NCI-H2227 (cell line): ENCODE results near the gene GALNT16.

Source experiments
- DNase-seq: peaks from one replicate; lab custom pipeline; 2025; ENCODE audit not compliant: unreplicated experiment; lab: John Stamatoyannopoulos, UW

Gene GALNT16

DNA sequence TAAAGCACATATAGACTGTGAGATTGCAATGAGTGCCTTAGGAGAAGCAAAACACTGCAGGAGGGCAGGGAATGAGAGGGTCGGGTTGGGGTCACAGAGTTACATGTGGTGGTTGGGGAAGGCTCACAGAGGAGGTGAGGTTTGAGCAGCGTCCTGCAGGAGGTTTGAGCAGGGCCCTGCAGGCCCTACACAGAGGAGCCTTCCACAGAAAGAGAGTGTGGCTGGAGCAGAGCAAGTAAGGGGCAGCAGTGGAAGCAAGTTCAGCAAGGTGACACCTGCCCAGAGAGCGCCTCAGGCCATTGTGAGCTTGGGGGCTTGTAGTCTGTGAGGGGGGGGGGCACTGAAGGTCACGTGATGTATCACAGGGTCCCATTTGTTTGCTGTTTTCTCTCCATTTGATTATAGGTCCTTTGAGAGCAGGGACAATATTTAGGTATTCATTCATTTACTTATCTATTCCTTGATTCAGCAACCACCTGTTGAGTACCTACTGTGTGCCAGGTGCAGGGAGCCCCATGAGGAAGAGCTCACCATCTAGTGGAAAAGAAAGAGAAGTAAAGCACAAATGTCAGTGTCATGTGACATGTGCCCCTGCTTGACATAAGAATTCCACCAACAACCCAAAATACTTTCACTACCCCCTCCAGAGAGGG, 56.6 kb downstream of the GALNT16 start:
- no peak for DNase-seq

DNA sequence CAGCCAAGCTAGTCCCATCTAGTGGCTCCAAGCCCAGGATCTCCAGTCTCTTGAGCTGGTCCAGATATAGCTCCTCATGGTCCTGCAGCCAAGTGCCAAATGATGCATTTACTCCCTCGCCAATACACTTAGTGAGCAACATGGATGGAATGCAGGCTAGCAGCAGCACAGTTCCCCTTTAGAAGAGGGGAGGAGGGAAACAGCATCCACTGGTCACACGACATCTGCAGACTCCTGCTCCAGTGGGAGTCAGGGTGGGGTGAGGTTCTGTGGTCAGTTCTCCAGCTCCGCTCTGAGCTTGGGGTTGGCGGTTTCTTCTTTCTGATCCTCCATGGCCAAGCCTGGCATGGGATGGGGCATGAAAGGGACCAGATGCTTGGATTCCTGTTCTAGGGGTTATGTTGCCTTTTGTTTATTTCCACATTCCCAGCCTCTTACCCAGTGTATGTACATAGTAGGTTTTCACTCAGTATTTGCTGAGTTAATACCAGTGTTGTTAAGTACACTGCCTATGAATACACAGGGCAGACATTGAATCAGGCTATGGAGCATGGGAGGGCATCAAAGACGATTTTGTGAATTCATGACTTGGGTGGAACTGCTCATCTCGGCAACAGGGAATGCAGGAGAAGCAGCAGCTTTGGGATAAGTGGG, 57.3 kb downstream of the GALNT16 start:
- no peak for DNase-seq

DNA sequence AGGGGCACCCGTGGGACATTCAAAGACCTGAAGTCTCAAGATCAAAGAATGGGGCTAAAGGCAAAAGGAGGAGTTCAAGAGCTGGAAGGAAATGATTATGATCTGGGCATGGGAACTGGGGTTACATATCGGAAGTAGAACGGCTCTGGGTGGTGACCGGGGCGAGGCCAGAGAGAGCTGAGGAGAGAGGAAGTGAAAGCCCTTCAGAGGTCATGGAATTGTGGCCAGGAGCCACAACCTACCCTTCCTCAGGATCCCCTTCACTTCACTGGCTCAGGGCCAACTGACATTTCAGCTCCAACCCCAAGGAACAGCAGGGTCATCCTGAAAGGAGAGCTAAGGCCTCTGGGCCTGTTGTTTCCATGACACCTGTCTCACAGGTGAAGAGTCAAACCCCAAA, 57.8 kb downstream of the GALNT16 start:
- no peak for DNase-seq

DNA sequence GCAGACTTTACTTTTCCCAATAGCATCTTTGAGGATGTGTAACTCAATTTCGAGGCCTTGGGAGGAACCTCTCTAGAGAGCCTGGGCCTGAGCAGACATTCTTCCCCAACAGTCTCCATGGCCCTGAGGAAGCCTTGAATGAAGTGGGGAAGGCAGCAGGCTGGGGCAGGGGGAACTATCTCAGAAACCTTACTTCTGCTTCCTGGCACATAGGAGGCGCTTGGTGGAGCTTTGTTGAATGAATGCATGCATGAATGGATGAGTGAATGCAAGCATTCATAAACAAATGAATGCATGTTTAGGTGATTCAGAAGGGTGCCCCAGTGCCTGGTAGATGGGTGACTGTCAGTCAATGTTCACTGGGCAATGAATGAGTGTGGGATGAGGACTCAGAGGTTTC, 58.3 kb downstream of the GALNT16 start:
- DNase-seq = no peak

DNA sequence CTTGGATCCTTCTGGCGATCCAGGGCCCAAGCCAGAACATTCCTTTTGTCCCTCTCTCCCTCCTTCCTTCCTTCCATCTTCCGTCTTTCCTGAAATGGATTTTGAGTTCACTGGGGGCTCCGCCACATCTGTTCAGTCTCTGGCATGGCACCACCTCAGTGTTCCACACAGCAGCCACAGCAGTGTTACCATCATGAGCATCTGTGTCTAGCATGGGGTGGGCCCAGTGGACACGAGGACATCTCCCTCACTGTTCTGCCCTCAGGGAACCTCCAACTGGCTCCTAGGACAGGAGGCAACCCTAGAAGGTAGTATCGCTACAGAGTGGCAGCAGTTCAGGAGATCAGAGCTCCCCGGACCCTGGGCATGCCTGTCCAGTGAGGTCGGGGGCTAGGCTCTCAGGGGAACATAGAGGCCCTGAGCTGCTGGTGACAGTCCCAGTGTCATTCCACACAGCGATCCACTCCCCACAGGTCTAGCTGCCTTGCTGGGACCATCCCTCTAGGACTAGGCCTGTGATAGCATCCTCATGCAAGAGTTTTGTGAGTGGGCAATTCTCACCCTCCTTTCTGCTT, 59.0 kb downstream of the GALNT16 start:
- no peak for DNase-seq

DNA sequence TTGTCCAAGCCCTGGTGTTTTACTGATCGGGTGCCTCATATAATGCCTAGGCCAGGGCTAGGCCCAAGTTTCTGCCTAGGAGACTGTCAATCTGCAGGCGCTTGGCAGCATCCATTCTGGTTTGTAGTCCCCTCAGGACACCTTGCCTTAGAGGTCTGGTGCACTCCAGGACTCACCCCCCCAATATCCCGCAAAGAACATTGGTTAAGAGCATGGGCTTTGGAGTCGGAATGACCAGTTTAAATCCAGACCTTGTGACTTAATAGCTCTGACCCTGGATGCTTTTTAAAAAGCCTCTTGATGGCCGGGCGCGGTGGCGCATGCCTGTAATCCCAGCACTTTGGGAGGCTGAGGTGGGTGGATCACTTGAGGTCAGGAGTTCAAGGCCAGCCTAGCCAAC, 60.0 kb downstream of the GALNT16 start:
- no peak for DNase-seq

DNA sequence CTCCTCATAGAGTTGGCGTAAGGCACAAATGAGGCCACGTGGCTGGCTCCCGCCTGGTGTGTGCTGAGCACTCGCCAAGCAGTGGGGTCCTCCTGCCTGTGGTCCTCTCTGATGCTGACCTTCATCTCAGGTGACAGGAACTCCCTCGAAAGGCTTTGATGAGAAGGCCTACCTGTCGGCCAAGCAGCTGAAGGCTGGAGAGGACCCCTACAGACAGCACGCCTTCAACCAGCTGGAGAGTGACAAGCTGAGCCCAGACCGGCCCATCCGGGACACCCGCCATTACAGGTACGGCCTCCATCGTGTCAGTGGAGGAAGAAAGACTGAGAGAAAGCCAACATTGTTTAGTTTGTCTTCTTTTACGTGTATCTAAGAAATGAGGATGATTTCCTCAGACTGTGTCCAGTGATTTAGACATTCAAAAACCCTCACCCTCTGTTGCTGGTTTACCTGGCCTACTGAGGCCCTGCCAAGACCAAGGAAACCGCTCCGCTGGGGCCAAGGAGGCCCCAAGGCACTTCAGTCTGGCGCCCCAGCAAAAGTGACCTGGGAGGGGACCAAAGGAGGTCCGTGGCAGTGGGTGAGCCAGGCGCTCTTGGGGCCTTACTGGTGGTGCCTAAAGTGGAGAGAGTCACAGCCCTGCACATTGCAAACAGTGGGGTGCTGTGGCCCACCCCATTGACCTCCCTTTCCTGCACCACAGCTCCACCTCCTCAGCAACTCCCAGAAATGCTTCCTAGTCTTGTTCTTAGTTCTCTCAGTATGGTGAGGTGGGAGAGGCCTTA, 60.8 kb downstream of the GALNT16 start:
- DNase-seq = no peak

DNA sequence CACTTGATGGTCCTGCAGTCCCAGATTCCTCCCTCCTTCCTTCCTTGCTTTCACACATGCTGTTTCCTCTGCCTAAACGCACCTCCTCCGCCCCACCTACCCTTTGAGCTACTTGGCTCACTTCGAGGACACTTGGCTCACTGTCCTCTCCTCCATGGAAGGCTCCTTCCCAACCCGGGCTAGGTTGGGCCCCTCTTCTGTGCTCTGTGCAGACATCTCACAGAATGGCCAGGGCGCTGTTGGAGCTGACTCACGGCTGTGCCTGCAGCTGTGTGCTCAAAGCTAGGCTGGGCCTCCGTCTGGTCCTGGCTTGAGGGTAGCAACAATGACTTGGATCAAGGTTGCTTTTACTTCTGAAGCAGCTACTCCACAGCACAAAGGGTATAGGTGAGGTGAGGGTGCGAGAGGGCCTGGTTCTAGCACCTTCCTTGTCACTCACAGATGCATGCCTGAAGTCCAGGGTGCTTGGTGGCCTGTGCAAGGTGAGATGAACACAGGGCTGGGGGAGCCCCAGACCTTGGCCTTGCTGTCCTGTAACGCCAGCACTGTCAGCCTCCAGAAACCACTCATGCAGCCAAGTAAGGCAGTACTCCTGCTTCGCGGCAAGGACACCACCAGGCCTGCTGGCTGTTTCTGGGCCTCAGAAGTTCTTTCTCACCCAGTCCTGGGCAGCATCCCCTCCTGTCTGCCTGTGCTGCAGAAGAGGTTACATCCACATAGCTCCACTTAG, 61.8 kb downstream of the GALNT16 start:
- no peak for DNase-seq

DNA sequence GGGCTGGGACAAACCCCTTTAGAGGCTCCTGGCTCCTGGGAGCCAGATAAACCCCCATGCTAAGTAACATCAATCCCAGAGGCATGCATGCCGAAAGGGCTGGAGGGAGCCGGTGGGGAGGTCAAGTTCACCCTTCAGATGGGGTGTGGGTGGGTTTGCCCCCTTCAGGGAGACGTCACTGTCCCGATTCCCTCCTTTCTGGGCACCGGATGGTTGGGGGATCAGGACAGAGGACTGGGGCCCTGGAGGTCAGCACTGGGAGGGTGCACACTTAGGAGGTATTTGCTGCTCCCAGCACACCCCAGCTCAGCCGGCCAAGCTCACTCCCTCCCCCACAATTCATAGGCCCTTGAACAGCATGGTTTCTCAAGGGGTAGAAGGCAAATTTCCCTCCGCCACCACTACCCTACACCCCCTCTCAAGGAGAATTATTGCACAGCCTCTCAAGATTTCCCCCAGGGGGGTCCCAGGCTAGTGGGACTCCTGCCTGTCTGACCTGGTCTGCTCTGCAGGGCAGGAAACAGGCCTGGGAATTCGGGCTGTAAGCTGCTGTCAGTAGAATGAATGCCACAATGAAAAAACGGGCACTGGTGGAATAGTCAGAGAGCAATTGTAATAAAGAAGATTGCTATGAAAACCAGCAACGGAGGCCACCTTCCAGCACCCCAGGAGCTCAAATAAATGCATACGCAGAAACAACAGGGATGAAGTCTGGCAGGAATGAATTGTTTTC, 63.5 kb downstream of the GALNT16 start:
- DNase-seq = no peak

DNA sequence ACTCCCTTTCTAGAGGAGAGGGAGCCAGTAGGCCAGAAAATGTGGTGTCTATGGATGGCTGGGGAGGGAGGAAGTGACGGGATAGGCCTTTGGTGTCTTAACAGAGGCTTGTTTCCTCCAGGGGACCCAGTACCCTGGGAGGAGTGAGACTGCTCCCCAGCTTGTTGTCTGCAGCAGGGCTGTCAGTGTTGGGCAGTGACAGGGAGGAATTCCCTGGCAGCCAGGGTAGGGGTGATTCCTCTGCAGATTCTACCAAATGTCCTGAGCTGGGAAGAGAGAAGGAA, 64.0 kb downstream of the GALNT16 start:
- DNase-seq = no peak

DNA sequence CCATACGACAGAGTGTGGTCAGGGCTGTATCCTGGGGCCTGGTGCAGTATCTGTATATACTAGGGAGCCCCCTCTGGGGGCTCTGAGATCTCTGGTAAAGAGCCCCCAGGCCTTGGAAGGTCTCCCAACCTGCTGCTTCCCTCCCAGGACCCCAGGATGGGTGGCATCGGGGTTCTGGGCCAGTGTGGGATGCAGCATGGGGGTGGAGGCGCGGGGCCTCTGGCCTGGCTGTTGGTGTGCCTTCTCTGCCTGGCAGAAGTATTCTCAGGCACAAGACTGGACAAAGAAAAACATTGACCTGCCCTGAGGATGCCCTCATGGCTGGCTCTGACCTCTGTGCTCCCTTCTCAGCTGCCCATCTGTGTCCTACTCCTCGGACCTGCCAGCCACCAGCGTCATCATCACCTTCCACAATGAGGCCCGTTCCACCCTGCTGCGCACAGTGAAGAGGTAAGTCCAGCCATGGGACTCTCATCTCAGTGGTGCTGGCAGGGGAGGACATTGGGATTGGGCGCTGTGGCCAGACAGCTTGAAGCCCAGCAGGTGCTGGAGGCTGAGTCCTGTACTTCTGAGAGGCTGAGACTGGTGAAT, 64.5 kb downstream of the GALNT16 start:
- no peak for DNase-seq

DNA sequence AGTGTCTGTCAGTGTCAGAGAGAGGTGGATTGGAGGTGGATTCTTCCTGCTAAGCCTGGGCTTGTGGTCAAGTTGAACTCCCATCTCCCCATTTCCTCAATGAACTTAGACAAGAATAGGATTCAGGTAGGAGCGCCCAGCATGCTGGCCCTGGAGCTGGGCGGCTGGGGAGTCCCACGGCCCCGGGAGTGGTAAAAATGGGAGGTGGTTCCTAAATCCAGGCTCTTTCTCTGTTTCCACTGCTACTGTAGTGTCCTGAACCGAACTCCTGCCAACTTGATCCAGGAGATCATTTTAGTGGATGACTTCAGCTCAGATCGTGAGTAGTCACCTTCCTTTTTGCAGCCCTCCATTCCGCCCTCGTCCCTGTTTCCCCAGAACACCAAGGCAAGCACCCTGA, 65.1 kb downstream of the GALNT16 start:
- no peak for DNase-seq

DNA sequence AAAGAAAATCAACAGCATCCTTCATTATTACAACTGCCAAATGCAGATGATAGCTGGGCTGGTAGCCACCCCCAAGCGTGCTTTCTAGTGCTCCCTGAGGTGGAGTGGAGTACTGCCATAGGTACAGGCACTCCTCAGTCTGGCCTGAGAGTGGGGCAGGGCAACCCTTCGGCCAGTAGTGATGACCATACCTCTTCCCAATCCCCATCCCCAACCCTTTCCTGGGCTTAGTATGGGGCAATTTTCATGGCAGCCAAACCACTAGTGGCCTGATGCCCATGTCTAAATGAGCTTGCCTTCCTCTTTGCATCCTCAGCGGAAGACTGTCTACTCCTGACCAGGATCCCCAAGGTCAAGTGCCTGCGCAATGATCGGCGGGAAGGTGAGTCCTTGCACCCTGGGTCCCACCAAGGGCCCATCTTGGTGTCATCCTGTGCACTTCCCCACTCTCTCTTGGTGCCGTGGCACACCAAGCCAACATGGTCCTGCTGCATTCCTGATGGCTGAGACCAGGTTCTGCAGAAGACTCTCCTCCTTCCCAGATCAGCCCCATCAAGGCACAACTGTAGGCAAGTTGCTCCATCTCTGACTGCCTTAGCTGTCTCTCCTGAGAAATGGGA, 65.8 kb downstream of the GALNT16 start:
- DNase-seq = no peak

DNA sequence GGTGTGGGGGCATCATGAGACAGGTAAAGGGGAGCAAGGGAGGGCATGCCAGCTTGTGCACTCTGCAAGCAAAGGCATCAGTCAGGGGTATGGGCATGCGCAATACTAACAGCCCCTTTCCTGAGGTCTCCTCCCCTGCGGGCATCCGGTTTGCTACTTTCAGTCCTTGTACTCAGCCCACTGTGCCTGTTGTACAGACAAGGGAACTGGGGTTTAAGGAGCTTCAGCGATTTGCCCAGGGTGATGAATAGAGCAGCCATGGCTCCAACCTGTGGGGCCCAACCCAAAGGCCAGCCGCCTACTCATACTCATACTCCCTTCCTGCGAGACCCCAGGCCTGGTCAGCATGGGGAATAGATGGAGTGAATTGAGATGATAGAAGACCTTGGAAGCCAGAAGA, 66.7 kb downstream of the GALNT16 start:
- no peak for DNase-seq

DNA sequence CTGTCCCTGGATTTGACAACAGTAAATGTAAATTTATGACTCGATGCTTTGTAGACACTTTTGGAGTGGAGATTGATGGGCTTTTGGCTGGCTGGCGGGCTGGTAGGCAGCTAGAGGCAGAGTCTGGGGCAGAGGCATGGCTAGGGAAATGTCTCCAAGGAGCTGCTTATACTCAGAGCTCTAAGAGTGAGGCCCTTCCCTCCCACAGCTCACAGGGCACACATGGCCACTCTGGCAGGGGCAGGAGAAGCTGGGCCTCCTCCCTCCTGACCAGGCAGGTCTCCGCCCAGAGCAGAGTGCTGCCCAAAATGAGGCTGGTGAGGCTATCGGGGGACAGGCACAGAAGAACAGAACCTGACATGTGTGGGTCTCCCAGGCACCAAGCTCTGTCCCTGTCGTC, 67.5 kb downstream of the GALNT16 start:
- DNase-seq = no peak

DNA sequence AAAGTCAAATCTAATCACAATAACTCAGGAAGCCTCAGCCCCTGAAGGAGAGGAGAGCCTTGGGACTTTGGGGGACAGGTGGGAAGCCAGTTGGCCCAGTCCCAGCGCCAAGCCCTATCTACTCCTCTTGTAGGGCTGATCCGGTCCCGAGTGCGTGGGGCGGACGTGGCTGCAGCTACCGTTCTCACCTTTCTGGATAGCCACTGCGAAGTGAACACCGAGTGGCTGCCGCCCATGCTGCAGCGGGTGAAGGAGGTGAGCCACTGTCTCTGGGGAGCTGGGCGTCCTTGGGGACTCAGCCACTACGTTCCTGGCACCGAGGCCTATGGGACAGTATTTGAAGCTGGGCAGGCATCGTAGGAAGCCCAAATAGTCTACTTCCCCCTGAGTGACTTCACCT, 68.4 kb downstream of the GALNT16 start:
- no peak for DNase-seq

DNA sequence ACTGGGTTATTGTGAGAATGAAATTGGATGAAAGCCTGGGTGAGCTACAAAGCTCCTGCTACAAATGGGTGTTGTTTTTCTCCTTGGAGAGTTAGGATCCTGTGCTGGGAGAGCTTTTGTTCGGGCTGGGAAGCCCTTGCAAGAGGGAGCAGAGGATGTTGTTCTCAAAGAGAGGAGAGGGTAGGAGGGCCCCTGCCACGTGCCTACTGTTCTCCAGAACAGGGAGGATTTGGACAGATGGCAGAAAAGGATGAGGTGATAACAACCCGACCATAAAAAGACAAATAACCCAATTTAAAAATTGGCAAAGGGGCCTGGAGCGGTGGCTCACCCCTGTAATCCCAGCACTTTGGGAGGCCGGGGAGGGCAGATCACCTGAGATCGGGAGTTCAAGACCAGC, 68.8 kb downstream of the GALNT16 start:
- peak; percentile 36 for DNase-seq

DNA sequence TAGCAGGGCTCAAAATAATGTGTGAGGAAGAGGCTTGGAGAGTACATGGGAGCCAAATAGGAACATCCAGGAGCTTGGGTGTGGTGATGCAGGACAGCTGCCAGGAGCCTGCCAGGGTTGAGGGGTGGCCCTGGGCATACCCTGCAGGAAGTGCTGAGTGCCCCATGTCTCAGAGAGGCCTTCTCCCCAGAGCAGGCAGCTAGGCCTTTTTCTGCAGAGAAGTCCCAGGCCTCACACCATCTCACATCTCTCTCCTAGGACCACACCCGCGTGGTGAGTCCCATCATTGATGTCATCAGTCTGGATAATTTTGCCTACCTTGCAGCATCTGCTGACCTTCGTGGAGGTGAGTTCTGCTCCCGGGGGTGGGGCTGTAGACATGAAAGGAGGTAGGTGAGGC, 71.2 kb downstream of the GALNT16 start:
- no peak for DNase-seq

DNA sequence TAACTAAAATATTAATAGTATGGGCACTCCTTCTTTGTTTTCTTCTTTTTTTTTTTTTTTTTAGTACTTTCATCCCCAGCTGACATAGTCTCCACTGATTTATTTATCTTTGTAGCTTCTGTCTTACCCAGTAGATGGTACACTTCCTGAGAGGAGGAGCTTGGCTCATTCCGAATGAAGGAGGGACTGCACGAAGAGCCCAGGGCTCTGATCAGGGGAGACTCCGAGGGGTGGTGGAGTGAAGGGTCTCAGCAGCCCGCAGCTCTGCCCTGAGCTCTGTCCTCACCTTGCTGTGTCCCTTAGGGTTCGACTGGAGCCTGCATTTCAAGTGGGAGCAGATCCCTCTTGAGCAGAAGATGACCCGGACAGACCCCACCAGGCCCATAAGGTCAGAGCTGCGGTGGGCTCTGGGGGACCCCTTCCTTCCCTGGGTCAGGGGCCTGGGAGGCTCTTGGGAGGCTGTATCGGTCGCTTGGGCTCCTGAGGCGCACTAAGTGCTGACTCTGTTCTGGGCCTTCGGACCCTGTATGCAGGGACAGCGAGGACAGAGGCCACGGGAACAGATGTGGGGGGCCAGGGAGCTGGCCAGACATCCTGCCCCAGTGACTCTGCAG, 72.9 kb downstream of the GALNT16 start:
- no peak for DNase-seq
